GM21529 (cell line): ENCODE results near the gene DUSP8.

ENCODE experiments used
- ATAC-seq: cut with Tn5 transposase; IDR thresholded peaks from one replicate; pipeline ENCODE4 v1.9.1; 2021; ENCODE audit not compliant: unreplicated experiment

Gene DUSP8

DNA sequence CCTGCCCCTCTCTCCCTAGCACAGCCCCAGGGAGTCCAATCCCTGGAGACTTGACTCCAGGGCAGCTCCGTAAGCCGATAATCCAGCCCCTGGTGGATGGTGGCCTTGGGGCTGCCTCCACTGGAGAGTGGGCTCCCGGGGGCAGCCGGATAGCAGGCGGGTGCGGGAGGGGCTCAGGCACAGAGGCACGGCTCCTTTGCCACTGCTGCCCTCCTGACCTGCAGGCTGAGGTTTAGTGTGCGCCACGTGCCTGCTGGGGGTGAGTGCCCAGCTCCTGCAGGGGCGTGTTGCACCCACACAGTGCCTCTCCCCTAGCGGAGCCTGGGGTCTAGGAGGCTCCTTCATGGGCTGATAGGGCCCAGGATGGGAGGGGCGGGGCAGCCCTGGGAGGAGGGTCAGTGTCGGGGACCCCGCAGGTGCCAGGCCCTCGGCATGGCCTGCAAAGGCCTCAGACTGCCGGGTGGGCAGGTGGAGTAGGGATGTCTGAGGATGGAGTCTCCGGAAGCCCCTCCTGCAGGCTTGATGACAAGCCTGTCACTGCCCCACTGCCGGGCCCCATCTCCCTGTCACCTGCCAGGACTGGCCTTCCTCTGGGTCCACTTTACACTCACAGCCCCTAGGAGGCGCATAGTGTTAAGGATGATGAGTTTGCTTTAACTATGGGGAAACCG is 5.6 kb downstream of the DUSP8 start:
- no peak for ATAC-seq

DNA sequence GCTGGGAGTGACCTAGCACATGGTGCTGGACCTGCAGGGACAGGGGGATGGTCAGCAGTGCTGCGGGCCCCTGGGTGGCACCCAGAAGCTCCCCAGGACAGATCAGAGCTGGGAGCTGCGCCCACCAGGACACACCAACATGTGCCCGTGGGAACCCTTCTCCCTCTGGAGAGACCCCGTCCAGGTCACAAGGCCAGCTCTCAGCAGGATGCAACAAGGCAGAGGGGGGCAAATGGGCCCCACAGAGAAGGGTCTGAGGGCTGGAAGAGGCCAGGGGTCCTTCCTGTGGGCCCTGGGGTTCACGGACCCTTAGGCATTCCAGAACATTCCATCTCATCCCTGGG is 6.2 kb downstream of the DUSP8 start:
- ATAC-seq: no peak

DNA sequence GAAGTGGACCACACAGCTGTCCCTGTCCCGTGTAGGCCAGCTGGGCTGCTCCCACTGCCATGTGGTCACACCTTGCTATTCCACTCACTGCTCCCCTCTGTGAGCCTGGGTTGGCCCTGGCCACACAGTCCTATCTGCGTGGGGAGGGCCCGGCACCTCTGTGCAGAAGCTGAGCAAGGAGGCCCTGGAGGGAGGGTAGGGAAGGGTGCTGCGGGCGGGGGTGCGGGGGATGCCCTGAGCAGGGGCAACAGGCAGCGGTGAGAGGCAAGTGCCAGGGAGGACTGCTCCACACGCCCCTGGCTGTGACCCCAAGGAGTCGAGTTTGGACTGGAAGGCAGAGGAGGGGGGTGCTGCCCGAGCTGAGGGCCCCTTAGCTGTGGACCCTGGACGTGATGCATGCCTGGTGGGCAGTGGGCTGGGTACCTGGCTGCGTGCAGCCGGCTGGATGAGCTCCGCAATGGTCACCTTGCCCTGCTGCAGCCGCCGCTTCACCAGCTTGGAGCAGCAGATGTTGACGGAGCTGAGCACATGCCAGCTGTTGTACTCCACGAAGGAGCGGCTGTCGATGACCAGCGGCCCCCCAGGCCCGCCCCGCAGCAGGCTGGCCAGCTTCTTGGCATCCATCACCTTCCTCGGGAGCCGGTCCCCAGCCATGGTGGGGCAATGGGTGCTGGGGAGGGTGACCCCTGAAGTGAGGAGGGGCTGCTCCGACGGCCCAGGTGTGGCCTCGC is 6.7 kb downstream of the DUSP8 start:
- ATAC-seq: no peak

- no peak for ATAC-seq
These were observed 7.4 kb downstream of the DUSP8 start for GRCh38 chr11:1564535-1565172.

DNA sequence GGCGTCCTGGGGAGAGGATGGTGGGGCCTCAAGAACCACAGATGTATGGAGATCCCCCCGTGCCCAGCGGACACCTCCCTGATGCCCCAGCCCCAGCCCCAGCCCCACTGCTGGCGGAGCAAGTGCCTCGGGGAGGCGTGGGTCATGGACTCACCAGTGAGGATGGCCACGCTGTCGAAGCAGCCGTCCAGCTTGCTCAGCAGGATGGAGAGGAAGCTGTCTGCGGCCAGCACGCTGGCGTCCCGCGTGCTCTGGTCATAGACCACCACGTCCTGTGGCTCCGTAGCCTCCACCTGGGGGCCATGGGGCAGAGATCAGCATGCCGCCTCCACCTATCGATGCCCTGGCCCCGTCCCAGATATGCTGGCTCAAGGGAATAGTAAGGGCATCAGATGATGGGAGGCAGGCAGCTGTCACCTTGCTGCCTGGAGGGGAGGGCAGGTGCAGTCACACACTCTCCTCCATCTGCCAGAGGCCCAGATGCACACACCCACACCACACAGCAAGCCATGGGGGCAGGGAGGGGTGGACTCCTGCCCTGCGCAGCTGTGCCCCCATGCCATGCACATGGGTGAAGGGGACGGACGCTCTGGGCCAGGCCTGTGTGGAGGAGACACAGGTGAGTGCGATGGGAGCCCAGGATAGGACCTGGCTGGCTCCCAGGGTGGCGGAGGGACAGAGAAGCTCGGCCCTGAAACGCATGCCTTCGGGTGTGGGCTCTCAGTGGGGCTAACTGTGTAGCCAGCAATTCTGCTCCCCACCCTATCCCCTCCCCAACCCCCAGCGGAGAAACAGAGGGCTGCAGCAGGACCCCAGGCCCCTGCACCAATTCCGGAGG is 8.2 kb downstream of the DUSP8 start:
- no peak for ATAC-seq

DNA sequence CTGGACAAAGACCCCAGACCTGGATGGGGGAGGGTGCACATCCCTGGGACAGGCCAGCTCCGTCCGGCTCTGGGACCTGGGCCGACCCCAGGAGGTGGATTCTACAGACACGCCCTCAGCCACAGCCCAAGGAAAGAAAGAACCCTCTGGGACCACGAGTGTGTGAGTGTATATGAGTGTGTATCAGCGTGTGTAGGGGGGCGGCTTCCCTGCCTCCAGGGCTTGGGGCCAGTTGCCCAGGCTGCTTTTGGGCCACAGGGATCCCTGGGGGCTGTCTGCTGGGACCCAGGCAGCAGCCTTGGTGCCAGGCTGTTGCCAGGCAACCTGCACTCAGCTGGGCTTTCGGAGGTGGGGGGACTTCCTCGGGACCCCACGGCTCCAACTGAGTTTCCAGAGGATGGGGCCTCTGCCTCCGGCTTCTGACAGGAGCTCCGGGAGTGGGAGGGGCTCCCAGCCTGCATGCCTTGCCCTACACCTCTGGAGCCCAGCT is 8.9 kb downstream of the DUSP8 start:
- no peak for ATAC-seq

GRCh38 chr11:1562469-1563148 is 9.5 kb downstream of the DUSP8 start:
- no peak for ATAC-seq

GRCh38 chr11:1561955-1562354 is 10.1 kb downstream of the DUSP8 start:
- ATAC-seq: no peak

GRCh38 chr11:1561266-1561665 is 10.8 kb downstream of the DUSP8 start:
- no peak for ATAC-seq

DNA sequence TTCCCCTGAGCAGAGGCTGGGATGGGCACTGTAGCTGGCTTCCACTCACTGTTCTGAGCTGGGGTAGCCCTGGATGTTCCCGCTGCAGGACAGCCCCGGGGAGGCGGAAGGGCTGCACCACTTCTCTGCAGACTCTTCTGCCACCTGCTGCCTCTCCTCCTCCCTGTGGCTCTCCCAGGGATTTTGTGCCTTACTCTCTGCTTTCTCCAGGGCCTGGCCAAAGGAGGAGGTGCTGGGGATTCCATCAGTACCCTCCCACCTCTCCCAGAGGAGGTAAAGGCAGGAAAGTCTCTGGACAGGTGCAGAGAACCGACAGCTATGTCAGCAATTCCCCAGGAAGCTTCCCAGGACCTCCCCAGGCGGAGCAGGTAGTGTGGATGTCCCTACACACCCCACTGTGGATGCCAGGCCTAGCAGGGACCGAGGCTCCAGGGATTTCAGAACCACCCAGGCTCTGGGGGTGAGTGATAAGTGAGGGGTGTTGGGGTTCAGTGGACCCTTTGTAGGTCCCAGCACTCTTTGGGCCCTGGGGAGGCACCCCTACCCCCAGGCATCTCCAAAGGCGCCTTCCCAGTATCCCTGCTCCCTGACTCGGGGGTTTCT is 11.3 kb downstream of the DUSP8 start:
- no peak for ATAC-seq

- ATAC-seq: no peak
These were observed 11.9 kb downstream of the DUSP8 start for GRCh38 chr11:1560002-1560648.

DNA sequence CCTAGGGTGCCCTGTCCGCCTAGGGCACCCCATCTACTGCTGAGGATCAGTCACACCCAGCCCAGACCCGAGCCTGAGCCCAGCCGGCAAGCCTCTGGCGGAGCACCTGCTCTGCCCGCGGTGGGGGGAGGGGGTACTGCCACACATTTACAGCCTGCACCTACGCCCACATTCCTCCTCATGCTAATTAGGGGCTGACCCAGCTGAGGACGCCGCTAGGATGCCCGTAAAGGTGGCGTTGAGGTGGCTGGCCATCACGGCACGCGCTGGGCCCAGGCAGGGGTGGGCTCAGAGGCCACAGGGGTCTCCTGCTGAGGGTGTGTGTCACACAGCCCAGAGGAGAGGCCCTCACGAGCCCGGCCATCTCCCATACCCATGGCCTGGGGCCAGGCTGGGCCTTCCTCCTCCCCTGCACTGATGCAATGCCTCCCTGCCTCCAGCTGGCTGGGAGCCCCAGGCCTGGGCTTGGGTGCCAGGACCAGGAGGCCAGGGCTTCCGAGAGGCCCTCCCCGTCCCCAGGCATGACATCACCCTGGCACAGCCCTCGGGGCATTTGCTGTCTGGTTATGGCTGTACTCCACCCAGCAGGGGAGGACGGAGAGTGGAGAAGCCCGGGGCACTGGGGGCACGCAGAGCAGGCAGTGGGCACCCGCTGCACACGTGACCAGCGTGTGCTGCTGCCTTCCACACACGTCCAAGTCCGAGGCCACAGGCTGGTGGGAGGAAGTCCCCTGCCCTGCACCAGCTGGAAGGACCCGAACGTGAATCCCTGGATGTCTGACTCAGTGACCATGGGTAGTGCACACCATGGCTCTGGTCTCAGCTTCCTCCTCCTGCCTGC is 12.7 kb downstream of the DUSP8 start:
- no peak for ATAC-seq

- no peak for ATAC-seq
These were observed 13.3 kb downstream of the DUSP8 start for GRCh38 chr11:1558775-1559110.

GRCh38 chr11:1557904-1558774 is 13.9 kb downstream of the DUSP8 start:
- ATAC-seq: no peak

DNA sequence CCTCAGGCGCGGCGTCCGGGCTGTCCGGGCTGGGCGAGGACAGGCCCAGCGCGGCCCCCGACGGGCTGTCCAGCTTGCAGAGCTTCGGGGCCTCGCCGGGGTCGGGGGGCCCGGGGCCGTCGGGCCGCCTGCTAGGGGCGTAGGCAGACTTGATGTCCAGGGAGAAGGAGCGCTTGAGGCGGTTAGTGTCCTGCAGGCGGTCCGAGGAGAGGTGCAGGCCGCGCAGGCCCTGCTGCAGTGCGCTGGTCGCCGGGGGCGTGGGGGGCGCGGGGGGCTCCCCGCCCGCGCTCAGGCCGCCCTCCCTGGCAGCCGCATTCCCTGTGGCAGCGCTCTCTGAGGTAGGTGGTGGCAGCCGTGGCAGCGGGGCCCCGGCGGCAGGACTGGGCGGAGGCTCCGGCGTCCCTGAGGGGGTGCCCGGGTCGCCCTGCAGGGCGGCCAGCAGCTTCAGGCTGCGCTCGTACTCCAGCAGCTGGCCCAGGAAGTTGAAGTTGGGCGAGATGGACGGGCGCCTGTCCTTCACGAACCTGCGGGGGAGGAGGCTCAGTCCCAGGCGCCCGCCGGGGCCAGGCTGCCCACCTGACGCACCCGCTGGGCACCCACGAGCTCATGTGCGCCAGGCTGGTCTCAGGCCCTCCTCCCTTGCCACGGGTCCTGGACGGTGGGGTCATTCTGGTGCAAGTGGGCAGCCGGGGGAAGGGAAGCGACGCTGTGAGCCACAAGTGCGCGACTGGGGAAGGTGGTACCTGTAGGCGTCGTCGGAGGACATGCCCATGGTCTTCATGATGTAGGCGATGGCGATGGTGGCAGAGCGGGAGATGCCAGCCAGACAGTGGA is 14.8 kb downstream of the DUSP8 start:
- ATAC-seq: no peak

GRCh38 chr11:1556278-1556902 is 15.7 kb downstream of the DUSP8 start:
- ATAC-seq: no peak

DNA sequence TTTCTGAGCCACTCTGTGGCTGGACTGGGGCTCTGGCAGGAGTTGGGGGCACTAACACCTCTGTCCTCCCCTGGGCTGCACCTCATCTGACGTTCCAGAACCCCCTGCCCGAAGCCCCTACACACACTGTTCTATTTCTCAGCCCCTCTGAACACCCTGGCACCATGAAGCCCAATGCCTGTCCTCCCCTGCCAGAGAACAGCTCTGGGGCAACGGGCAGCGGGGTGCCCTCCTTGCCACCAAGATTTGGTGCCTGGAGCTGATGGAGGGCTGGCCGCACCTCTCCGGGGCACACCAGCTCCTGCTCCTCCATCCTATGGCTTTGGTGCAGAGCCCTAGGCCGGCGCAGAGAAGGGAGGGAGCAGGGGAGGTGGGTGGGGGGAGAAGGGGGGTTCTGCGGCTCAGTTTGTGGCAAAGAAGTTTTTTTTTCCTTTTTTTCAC is 16.3 kb downstream of the DUSP8 start:
- ATAC-seq: no peak
